Liver (tissue), 9 donors: ENCODE data around the gene TYSND1. TPM values are rescaled to one million over a fixed set of nuclear protein-coding genes. Genes with fewer than 3 reads are reported as not detected.
"Not testable (repeated sequence)": the region's sequence is repeated elsewhere in the genome, so short reads cannot be mapped to it uniquely, and the experiment has no call there.

Experiments
- DNase-seq: peaks from one replicate; pipeline ENCODE4 v3.0.0-alpha.2; 2017; ENCODE audit warnings: low spot score
- H3K27ac ChIP-seq, 2 donors: one replicate each; pipeline ENCODE4 v1.7.0; 2013; ENCODE audit warnings: inconsistent platforms in 2 of 2, low read length in 2 of 2, control low read depth in 1 of 2, low read depth in 1 of 2, mild to moderate bottlenecking in 1 of 2
- H3K27me3 ChIP-seq, 4 donors: one replicate each; pipeline versions ENCODE4 v1.6.1 to v1.7.0; 2013; ENCODE audit warnings: low read length in 3 of 4, inconsistent platforms in 1 of 4, mild to moderate bottlenecking in 1 of 4, moderate library complexity in 1 of 4; ENCODE audit not compliant: control insufficient read depth in 4 of 4, insufficient read depth in 4 of 4
- H3K36me3 ChIP-seq, 4 donors: one replicate each; pipeline versions ENCODE4 v1.6.1 to v1.7.0; 2013; ENCODE audit warnings: low read length in 3 of 4, mild to moderate bottlenecking in 3 of 4, low read depth in 1 of 4, moderate library complexity in 1 of 4; ENCODE audit not compliant: control insufficient read depth in 4 of 4, insufficient read depth in 3 of 4
- H3K4me1 ChIP-seq, 4 donors: one replicate each; pipeline versions ENCODE4 v1.6.1 to v1.7.0; 2013; ENCODE audit warnings: low read length in 3 of 4, mild to moderate bottlenecking in 3 of 4, moderate library complexity in 1 of 4; ENCODE audit not compliant: control insufficient read depth in 4 of 4, insufficient read depth in 4 of 4
- H3K4me3 ChIP-seq, 3 donors: one replicate each; pipeline versions ENCODE4 v1.6.1 to v1.7.0; 2013; ENCODE audit warnings: low read length in 3 of 3, control low read depth in 1 of 3, low read depth in 1 of 3, mild to moderate bottlenecking in 1 of 3
- H3K9ac ChIP-seq, 2 donors: one replicate each; pipeline ENCODE4 v1.7.0; 2013; ENCODE audit warnings: low read length in 2 of 2, mild to moderate bottlenecking in 2 of 2, moderate library complexity in 2 of 2, control low read depth in 1 of 2, low read depth in 1 of 2
- H3K9me3 ChIP-seq, 4 donors: one replicate each; pipeline versions ENCODE4 v1.6.1 to v1.7.0; 2013; ENCODE audit warnings: low read length in 3 of 4; ENCODE audit not compliant: control insufficient read depth in 4 of 4
- ATF3 ChIP-seq: IDR thresholded peaks from 2 replicates; pipeline ENCODE4 v1.6.1; 2016; ENCODE audit warnings: antibody characterized with exemption
- CTCF ChIP-seq: fragments of 150-350 bp; IDR thresholded peaks from 2 replicates; pipeline ENCODE4 v1.5.1; 2017; ENCODE audit warnings: improper control_type of control experiment, low read depth, low read length; ENCODE audit not compliant: missing input control
- EGR1 ChIP-seq, 2 donors: IDR thresholded peaks; 2 replicates each; pipeline ENCODE4 v1.6.1; 2016 to 2018; ENCODE audit warnings: antibody characterized with exemption in 2 of 2, low read depth in 2 of 2
- FOXA1 ChIP-seq: IDR thresholded peaks from 2 replicates; pipeline ENCODE4 v1.6.1; 2016; ENCODE audit warnings: antibody characterized with exemption
- FOXA2 ChIP-seq: IDR thresholded peaks from 2 replicates; pipeline ENCODE4 v1.6.1; 2016; ENCODE audit warnings: antibody characterized with exemption
- GABPA ChIP-seq, 2 donors: IDR thresholded peaks in 1 of 2; conservative IDR thresholded peaks in 1 of 2; 2 replicates each; pipeline ENCODE4 v1.6.1; 2016; ENCODE audit warnings: antibody characterized with exemption in 2 of 2, mild to moderate bottlenecking in 1 of 2, moderate library complexity in 1 of 2
- HNF4A ChIP-seq, 2 donors: conservative IDR thresholded peaks; 2 replicates each; pipeline ENCODE4 v1.6.1; 2016; ENCODE audit warnings: antibody characterized with exemption in 2 of 2, mild to moderate bottlenecking in 2 of 2
- HNF4G ChIP-seq: IDR thresholded peaks from 2 replicates; pipeline ENCODE4 v1.6.1; 2016; ENCODE audit warnings: antibody characterized with exemption
- JUND ChIP-seq, 2 donors: IDR thresholded peaks; 2 replicates each; pipeline ENCODE4 v1.6.1; 2016; ENCODE audit warnings: antibody characterized with exemption in 2 of 2
- MAX ChIP-seq: IDR thresholded peaks from 2 replicates; pipeline ENCODE4 v1.6.1; 2016; ENCODE audit warnings: antibody characterized with exemption
- NR2F2 ChIP-seq: IDR thresholded peaks from 2 replicates; pipeline ENCODE4 v1.6.1; 2016; ENCODE audit warnings: antibody characterized with exemption
- RAD21 ChIP-seq, 2 donors: IDR thresholded peaks; 2 replicates each; pipeline ENCODE4 v1.6.1; 2016; ENCODE audit warnings: antibody characterized with exemption in 2 of 2, mild to moderate bottlenecking in 2 of 2
- RXRA ChIP-seq, 2 donors: IDR thresholded peaks; 2 replicates each; pipeline ENCODE4 v1.6.1; 2017 to 2018; ENCODE audit warnings: antibody characterized with exemption in 2 of 2, mild to moderate bottlenecking in 1 of 2
- SP1 ChIP-seq: IDR thresholded peaks from 2 replicates; pipeline ENCODE4 v1.6.1; 2018; ENCODE audit warnings: antibody characterized with exemption, mild to moderate bottlenecking
- TAF1 ChIP-seq: conservative IDR thresholded peaks from 2 replicates; pipeline ENCODE4 v1.6.1; 2016; ENCODE audit warnings: antibody characterized with exemption, mild to moderate bottlenecking
- YY1 ChIP-seq: IDR thresholded peaks from 2 replicates; pipeline ENCODE4 v1.6.1; 2016; ENCODE audit warnings: antibody characterized with exemption, mild to moderate bottlenecking
- WGBS: extraction: QIAGEN DNeasy Blood & Tissue Kit; methylation state at CpG from one replicate; pipeline ENCODE4 v1.1.7; 2013; 5-methylcytosine and 5-hydroxymethylcytosine counted together
- polyA plus RNA-seq, 2 donors: library from polyadenylated mRNA; stranded (reverse) in 1 of 2; unstranded in 1 of 2; fragments of 200-250 nt in 1 of 2; fragments of >200 nt in 1 of 2; fragmentation: Nextera tagmentation in 1 of 2; extraction: Ambion mirVana in 1 of 2; gene quantifications; one replicate each; pipeline versions ENCODE4 v1.2.1 to v1.2.3, GENCODE V29; 2013 to 2015
- total RNA-seq, 2 donors: library from RNA; depleted of rRNA; stranded (reverse); fragments of >200 nt; gene quantifications; one replicate each; pipeline ENCODE4 v1.2.3, GENCODE V29; 2014
- TF ChIP-seq, protein P1 (sequence below): IDR thresholded peaks from 2 replicates; pipeline ENCODE4 v1.6.1; 2016; ENCODE audit warnings: antibody characterized with exemption
- TF ChIP-seq, protein P2 (sequence below): IDR thresholded peaks from 2 replicates; pipeline ENCODE4 v1.6.1; 2016; ENCODE audit warnings: antibody characterized with exemption, mild to moderate bottlenecking
- donor health status: healthy.
- donor health status: healthy.
- donor health status: healthy.
- donor health status: healthy.
- donor health status: healthy.

The TYSND1 gene
- total and polyA plus RNA-seq, 4 donors: 3.9 to 11.3 (median 7.2) TPM

DNA sequence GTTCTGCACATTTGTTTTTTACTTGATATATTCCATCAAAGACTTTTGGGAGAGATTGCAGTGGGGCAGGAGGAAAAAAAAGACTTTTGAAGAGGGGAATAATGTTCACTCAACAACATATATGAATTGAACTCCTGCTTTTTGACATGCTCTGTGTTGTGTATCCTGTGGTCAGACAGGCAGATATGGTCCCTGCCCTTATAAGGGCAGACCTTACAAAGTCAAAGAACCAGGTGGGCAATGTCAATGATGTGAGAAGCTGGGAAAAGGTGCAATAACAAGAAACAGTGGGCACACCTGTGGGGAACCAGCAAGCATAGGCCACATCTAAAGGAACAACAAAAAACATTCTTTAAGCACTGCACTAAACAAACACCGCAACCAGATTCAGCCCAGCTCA, 22.1 kb downstream of the TYSND1 start (continued):
- TF ChIP-seq, protein P1, sequence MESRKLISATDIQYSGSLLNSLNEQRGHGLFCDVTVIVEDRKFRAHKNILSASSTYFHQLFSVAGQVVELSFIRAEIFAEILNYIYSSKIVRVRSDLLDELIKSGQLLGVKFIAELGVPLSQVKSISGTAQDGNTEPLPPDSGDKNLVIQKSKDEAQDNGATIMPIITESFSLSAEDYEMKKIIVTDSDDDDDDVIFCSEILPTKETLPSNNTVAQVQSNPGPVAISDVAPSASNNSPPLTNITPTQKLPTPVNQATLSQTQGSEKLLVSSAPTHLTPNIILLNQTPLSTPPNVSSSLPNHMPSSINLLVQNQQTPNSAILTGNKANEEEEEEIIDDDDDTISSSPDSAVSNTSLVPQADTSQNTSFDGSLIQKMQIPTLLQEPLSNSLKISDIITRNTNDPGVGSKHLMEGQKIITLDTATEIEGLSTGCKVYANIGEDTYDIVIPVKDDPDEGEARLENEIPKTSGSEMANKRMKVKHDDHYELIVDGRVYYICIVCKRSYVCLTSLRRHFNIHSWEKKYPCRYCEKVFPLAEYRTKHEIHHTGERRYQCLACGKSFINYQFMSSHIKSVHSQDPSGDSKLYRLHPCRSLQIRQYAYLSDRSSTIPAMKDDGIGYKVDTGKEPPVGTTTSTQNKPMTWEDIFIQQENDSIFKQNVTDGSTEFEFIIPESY: no peak
- TF ChIP-seq TAF1: no peak
- no peak for TF ChIP-seq EGR1 (IDR thresholded peaks at IDR 0.05; ENCODE audit: low read depth in 2 of 2)

DNA sequence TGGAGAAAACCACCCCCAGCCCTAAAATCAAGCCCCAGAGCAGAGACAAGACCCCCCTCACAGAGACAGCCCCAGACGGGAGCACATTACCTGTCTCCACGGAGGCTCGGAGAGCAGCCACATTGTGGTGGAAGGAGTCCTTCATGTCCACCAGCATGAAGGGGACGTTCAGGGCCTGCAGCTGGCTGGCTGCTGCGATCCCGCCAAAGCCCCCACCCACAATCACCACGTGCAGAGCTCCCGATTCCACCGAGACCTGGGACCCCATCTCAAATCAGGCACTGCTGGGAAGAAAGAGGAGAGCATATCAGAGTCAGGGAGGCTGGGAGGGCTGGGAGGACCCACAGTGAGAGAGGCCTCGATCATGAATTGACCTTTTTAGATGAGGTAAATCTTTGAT, 22.7 kb downstream of the TYSND1 start:
- DNase-seq: no peak
- Histone ChIP-seq H3K4me1 (no peaks in the 10 kb centered on the region), H3K27me3 (no peaks in the 10 kb centered on the region), H3K36me3 (peaks cover 3 to 20% (median 6%) of the 10 kb centered on the region in 4 donors), H3K9ac (no peak overlapping the region), H3K27ac (no peak overlapping the region), H3K4me3 (no peak overlapping the region), H3K9me3 (no peaks in the 10 kb centered on the region)
- WGBS: 96% methylated on average over 10 of the region's 10 CpGs
- no peak for TF ChIP-seq SP1
- no peak for TF ChIP-seq ATF3
- no peak for TF ChIP-seq HNF4A (conservative IDR thresholded peaks at IDR 0.05)
- no peak for TF ChIP-seq HNF4G
- no peak for TF ChIP-seq FOXA1
- no peak for TF ChIP-seq NR2F2
- no peak for TF ChIP-seq CTCF
- no peak for TF ChIP-seq GABPA (IDR thresholded peaks at IDR 0.05 in 1 of 2, conservative IDR thresholded peaks at IDR 0.05 in 1 of 2)
- TF ChIP-seq FOXA2: no peak
- TF ChIP-seq RAD21 (IDR thresholded peaks at IDR 0.05): no peak
- TF ChIP-seq TAF1: no peak
- TF ChIP-seq YY1: no peak
- TF ChIP-seq, protein P2, sequence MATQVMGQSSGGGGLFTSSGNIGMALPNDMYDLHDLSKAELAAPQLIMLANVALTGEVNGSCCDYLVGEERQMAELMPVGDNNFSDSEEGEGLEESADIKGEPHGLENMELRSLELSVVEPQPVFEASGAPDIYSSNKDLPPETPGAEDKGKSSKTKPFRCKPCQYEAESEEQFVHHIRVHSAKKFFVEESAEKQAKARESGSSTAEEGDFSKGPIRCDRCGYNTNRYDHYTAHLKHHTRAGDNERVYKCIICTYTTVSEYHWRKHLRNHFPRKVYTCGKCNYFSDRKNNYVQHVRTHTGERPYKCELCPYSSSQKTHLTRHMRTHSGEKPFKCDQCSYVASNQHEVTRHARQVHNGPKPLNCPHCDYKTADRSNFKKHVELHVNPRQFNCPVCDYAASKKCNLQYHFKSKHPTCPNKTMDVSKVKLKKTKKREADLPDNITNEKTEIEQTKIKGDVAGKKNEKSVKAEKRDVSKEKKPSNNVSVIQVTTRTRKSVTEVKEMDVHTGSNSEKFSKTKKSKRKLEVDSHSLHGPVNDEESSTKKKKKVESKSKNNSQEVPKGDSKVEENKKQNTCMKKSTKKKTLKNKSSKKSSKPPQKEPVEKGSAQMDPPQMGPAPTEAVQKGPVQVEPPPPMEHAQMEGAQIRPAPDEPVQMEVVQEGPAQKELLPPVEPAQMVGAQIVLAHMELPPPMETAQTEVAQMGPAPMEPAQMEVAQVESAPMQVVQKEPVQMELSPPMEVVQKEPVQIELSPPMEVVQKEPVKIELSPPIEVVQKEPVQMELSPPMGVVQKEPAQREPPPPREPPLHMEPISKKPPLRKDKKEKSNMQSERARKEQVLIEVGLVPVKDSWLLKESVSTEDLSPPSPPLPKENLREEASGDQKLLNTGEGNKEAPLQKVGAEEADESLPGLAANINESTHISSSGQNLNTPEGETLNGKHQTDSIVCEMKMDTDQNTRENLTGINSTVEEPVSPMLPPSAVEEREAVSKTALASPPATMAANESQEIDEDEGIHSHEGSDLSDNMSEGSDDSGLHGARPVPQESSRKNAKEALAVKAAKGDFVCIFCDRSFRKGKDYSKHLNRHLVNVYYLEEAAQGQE: no peak
- TF ChIP-seq, protein P1: no peak
- TF ChIP-seq RXRA (IDR thresholded peaks at IDR 0.05): no peak
- TF ChIP-seq MAX: no peak
- TF ChIP-seq JUND (IDR thresholded peaks at IDR 0.05): no peak

GRCh38 chr10:70123166-70123565, 23.3 kb downstream of the TYSND1 start:
- H3K27ac ChIP-seq, H3K4me3 ChIP-seq, H3K4me1 ChIP-seq, H3K9ac ChIP-seq, H3K27me3 ChIP-seq, DNase-seq, H3K9me3 ChIP-seq: not testable (repeated sequence)
- H3K36me3 ChIP-seq: peaks cover 3 to 22% (median 9%) of the 10 kb centered on the region in 4 donors
- WGBS: 97% methylated on average over 9 of the region's 9 CpGs
